ENCODE measurements around the gene CDC45.
A peak's percentile ranks its signal among the peaks of the same experiment; 100 is the strongest.

DNA sequence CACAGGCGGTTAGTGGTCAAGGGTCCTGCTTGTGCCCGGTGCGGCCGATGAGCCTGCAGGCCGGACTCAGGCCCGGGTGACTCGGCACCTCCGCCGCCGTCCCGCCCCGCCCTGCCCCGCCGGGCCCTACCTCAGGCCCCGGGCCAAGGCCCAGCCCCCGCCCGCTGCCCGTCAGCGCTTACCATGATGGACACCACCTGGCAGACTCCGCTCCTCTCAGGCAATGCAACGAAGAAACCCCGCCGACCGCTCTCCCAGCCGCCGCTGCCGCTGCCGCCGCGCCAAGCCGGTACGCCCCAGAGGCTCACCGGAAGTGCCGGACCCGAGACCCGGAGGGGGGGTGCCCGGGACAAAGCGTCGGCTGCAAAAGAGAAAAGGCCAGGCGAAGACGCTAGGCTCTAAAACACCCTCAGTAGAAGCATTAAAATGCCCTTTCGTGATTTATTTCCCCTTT lies 792 bp upstream of the CDC45 start, which contains the start of gene UFD1:
- TF ChIP-seq, protein P1, sequence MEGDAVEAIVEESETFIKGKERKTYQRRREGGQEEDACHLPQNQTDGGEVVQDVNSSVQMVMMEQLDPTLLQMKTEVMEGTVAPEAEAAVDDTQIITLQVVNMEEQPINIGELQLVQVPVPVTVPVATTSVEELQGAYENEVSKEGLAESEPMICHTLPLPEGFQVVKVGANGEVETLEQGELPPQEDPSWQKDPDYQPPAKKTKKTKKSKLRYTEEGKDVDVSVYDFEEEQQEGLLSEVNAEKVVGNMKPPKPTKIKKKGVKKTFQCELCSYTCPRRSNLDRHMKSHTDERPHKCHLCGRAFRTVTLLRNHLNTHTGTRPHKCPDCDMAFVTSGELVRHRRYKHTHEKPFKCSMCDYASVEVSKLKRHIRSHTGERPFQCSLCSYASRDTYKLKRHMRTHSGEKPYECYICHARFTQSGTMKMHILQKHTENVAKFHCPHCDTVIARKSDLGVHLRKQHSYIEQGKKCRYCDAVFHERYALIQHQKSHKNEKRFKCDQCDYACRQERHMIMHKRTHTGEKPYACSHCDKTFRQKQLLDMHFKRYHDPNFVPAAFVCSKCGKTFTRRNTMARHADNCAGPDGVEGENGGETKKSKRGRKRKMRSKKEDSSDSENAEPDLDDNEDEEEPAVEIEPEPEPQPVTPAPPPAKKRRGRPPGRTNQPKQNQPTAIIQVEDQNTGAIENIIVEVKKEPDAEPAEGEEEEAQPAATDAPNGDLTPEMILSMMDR (IDR thresholded peaks at IDR 0.05), result peak in 2 of 6 experiments; percentile 5 to 21
- peak in 3 of 4 donors; percentile 13 to 55 (median 53) for TF ChIP-seq POLR2A (IDR thresholded peaks at IDR 0.05)
